SK-N-SH (cell line): ENCODE measurements around the gene AGL. TPM values are rescaled to one million over a fixed set of nuclear protein-coding genes. Genes with fewer than 3 reads are reported as not detected.

Experiments used
- CTCF ChIA-PET: fragments of 300-600, 350-600 bp; formaldehyde crosslinking; extraction: SDS; loops from one replicate; lab custom pipeline; 2021; lab: Yijun Ruan, JAX
- POLR2A ChIA-PET: fragments of 350-600 bp; sonication (Branson Sonifier 250); formaldehyde crosslinking; extraction: SDS; loops from one replicate; lab custom pipeline; 2020; ENCODE audit warnings: antibody characterized with exemption, inconsistent platforms; lab: Yijun Ruan, JAX
- DNase-seq: peaks from one replicate; pipeline ENCODE4 v3.0.0; 2012
- H2AFZ ChIP-seq: fragments of 200-600 bp; sonication (generic); 2 replicates; pipeline ENCODE4 v1.8.1; 2016; ENCODE audit warnings: antibody characterized with exemption, mild to moderate bottlenecking, low read depth
- H3F3A ChIP-seq: fragments of 200-600 bp; sonication (generic); replicated peaks from 2 replicates; pipeline ENCODE3; 2016; ENCODE audit warnings: antibody characterized with exemption, mild to moderate bottlenecking; ENCODE audit not compliant: insufficient read depth
- H3K27ac ChIP-seq, 2 experiments: fragments of 200-500 bp in 1 of 2; fragments of 200-600 bp in 1 of 2; sonication (Bioruptor generic) in 1 of 2; sonication (generic), shearing (Covaris generic) in 1 of 2; 2 replicates each; pipeline versions ENCODE4 v1.5.1 to v1.6.1; 2014 to 2016; ENCODE audit warnings: low read depth in 2 of 2, inconsistent platforms in 1 of 2, low read length in 1 of 2, mild to moderate bottlenecking in 1 of 2, mixed read lengths in 1 of 2
- H3K27me3 ChIP-seq: fragments of 200-600 bp; sonication (generic), shearing (Covaris generic); 2 replicates; pipeline ENCODE4 v1.6.1; 2016; ENCODE audit warnings: mixed run types; ENCODE audit not compliant: insufficient read depth
- H3K36me3 ChIP-seq, 2 experiments: fragments of 200-500 bp in 1 of 2; fragments of 200-600 bp in 1 of 2; sonication (Bioruptor generic) in 1 of 2; sonication (generic) in 1 of 2; replicated peaks in 1 of 2; 2 replicates each; pipeline versions ENCODE3 to v1.5.1; 2014 to 2016; ENCODE audit warnings: low read length in 1 of 2, mild to moderate bottlenecking in 1 of 2; ENCODE audit not compliant: insufficient read depth in 2 of 2, control insufficient read depth in 1 of 2
- H3K4me1 ChIP-seq, 2 experiments: fragments of 200-500 bp in 1 of 2; fragments of 200-600 bp in 1 of 2; sonication (Bioruptor generic) in 1 of 2; sonication (generic), shearing (Covaris generic) in 1 of 2; 2 replicates each; pipeline versions ENCODE4 v1.5.1 to v1.6.1; 2014 to 2016; ENCODE audit warnings: low read depth in 1 of 2, low read length in 1 of 2, mixed run types in 1 of 2; ENCODE audit not compliant: insufficient read depth in 2 of 2, control insufficient read depth in 1 of 2
- H3K4me2 ChIP-seq: fragments of 200-600 bp; sonication (generic), shearing (Covaris generic); 2 replicates; pipeline ENCODE4 v1.6.1; 2017; ENCODE audit warnings: mixed run types
- H3K4me3 ChIP-seq, 2 experiments: fragments of 200-500 bp in 1 of 2; fragments of 200-600 bp in 1 of 2; sonication (Bioruptor generic) in 1 of 2; sonication (generic), shearing (Covaris generic) in 1 of 2; 2 replicates each; pipeline versions ENCODE4 v1.5.1 to v1.8.1; 2014 to 2016; ENCODE audit warnings: low read depth in 2 of 2, inconsistent platforms in 1 of 2, low read length in 1 of 2, mild to moderate bottlenecking in 1 of 2, mixed read lengths in 1 of 2, moderate library complexity in 1 of 2
- H3K79me2 ChIP-seq: fragments of 200-600 bp; sonication (generic); 2 replicates; pipeline ENCODE4 v1.8.1; 2017; ENCODE audit warnings: mild to moderate bottlenecking; ENCODE audit not compliant: insufficient read depth
- H3K9ac ChIP-seq: fragments of 200-600 bp; sonication (generic); 2 replicates; pipeline ENCODE4 v1.6.1; 2017; ENCODE audit warnings: mixed run types
- H3K9me2 ChIP-seq: fragments of 200-600 bp; sonication (generic); 2 replicates; pipeline ENCODE4 v1.6.1; 2017; ENCODE audit warnings: mixed run types
- H3K9me3 ChIP-seq: fragments of 200-600 bp; sonication (generic); 2 replicates; pipeline ENCODE4 v1.6.1; 2017; ENCODE audit warnings: mixed run types, mild to moderate bottlenecking, moderate library complexity
- H4K20me1 ChIP-seq: fragments of 200-600 bp; sonication (generic); 2 replicates; pipeline ENCODE4 v1.6.1; 2017; ENCODE audit warnings: mild to moderate bottlenecking, mixed run types; ENCODE audit not compliant: insufficient read depth
- FOXJ3 ChIP-seq: sonication (generic); formaldehyde crosslinking; IDR thresholded peaks from 2 replicates; pipeline ENCODE4 v1.5.1; 2020; ENCODE audit warnings: mild to moderate bottlenecking, missing genetic modification reagents
- FOXM1 ChIP-seq: IDR thresholded peaks from 2 replicates; pipeline ENCODE4 v1.4.0; 2012; ENCODE audit warnings: low read depth, mild to moderate bottlenecking
- GATA2 ChIP-seq: sonication (generic); formaldehyde crosslinking; IDR thresholded peaks from 2 replicates; pipeline ENCODE4 v1.5.0; 2020; ENCODE audit warnings: mild to moderate bottlenecking, missing genetic modification reagents
- PBX3 ChIP-seq: IDR thresholded peaks from 2 replicates; pipeline ENCODE4; 2012
- RAD21 ChIP-seq: IDR thresholded peaks from 2 replicates; pipeline ENCODE4 v1.6.1; 2012; ENCODE audit warnings: mild to moderate bottlenecking, low read length
- REST ChIP-seq: IDR thresholded peaks from 2 replicates; pipeline ENCODE4 v1.6.1; 2012; ENCODE audit warnings: mild to moderate bottlenecking, low read depth, low read length, moderate library complexity
- TAF1 ChIP-seq: IDR thresholded peaks from 2 replicates; pipeline ENCODE4 v1.6.1; 2012; ENCODE audit warnings: low read depth, mild to moderate bottlenecking, low read length, moderate library complexity, borderline replicate concordance
- YY1 ChIP-seq: IDR thresholded peaks from 2 replicates; pipeline ENCODE4 v1.4.0; 2012; ENCODE audit warnings: low read depth, mild to moderate bottlenecking
- ZBTB33 ChIP-seq: IDR thresholded peaks from 2 replicates; pipeline ENCODE4 v1.4.0; 2012; ENCODE audit warnings: low read depth, borderline replicate concordance
- WGBS: methylation state at CpG from one replicate; pipeline ENCODE4 v1.1.6; 2017; ENCODE audit warnings: low lambda C conversion rate; 5-methylcytosine and 5-hydroxymethylcytosine counted together
- polyA plus RNA-seq, 3 experiments: library from polyadenylated mRNA; depleted of rRNA; stranded (reverse); fragments of >200 nt; gene quantifications; 2 replicates each; pipeline ENCODE4 v1.2.3, GENCODE V29; 2012

Gene AGL
- polyA plus RNA-seq, 1 of the 3 experiments (the other 2 are of a cell fraction): 1.5 TPM

GRCh38 chr1:99860703-99861102 is 10.5 kb downstream of the AGL start:
- Histone ChIP-seq H3K4me2 (no peak overlapping the region), H3K4me1 (no peaks in the 10 kb centered on the region), H2AFZ (no peak overlapping the region), H3K79me2 (no peaks in the 10 kb centered on the region), H4K20me1 (no peaks in the 10 kb centered on the region), H3K27ac (no peak overlapping the region), H3K36me3 (peaks cover 13 to 18% of the 10 kb centered on the region in 2 experiments), H3F3A (no peaks in the 10 kb centered on the region), H3K9me3 (no peaks in the 10 kb centered on the region), H3K9ac (no peak overlapping the region), H3K27me3 (no peaks in the 10 kb centered on the region), H3K4me3 (no peak overlapping the region), H3K9me2 (no peaks in the 10 kb centered on the region)
- POLR2A ChIA-PET: no interaction called here
- WGBS: 90% methylated on average over 4 of the region's 4 CpGs
- TF ChIP-seq GATA2 (CRISPR knock-in tag) (no peak), YY1 (no peak), ZBTB33 (no peak), REST (no peak), RAD21 (no peak), TAF1 (no peak), PBX3 (no peak)
- DNase-seq: no peak
- CTCF ChIA-PET: no interaction called here

- Histone ChIP-seq H3K9me2 (no peaks in the 10 kb centered on the region), H3K79me2 (no peaks in the 10 kb centered on the region), H3K27ac (no peak overlapping the region), H3K4me1 (no peaks in the 10 kb centered on the region), H3K36me3 (peaks cover 8 to 16% of the 10 kb centered on the region in 2 experiments), H3K9me3 (no peaks in the 10 kb centered on the region), H3F3A (no peaks in the 10 kb centered on the region), H3K9ac (no peak overlapping the region), H3K4me2 (no peak overlapping the region), H2AFZ (no peak overlapping the region), H3K27me3 (no peaks in the 10 kb centered on the region), H4K20me1 (no peaks in the 10 kb centered on the region), H3K4me3 (no peak overlapping the region)
- DNase-seq: no peak
- TF ChIP-seq FOXM1 (no peak), FOXJ3 (CRISPR knock-in tag) (no peak)
- CTCF ChIA-PET: no interaction called here
- 100% methylated on average over 6 of the region's 6 CpGs for WGBS
- POLR2A ChIA-PET: no interaction called here
Measured at GRCh38 chr1:99867682-99868081, 17.5 kb downstream of the AGL start.
